Loucy (cell line): Measurements from ENCODE around the gene RNF215.

Experiments
- H2AFZ ChIP-seq: fragments of 200-600 bp; sonication (generic); 2 replicates; pipeline ENCODE4 v1.6.0; 2016; ENCODE audit warnings: antibody characterized with exemption, mild to moderate bottlenecking, low read length, moderate library complexity
- H3F3A ChIP-seq: fragments of 200-600 bp; 2 replicates; pipeline ENCODE4 v1.6.0; 2016; ENCODE audit warnings: antibody characterized with exemption, low read depth, mild to moderate bottlenecking
- H3K27me3 ChIP-seq: fragments of 200-600 bp; sonication (generic); 2 replicates; pipeline ENCODE4 v1.6.1; 2014; ENCODE audit warnings: low read length, mild to moderate bottlenecking; ENCODE audit not compliant: insufficient read depth, poor library complexity, severe bottlenecking
- H3K36me3 ChIP-seq: fragments of 200-600 bp; sonication (generic); 2 replicates; pipeline ENCODE4 v1.6.1; 2016; ENCODE audit warnings: low read length; ENCODE audit not compliant: insufficient read depth
- H3K4me1 ChIP-seq: fragments of 200-600 bp; sonication (generic); 2 replicates; pipeline ENCODE4 v1.5.1; 2014; ENCODE audit warnings: low read length, mild to moderate bottlenecking; ENCODE audit not compliant: insufficient read depth, poor library complexity, severe bottlenecking
- H3K4me2 ChIP-seq: fragments of 200-600 bp; sonication (generic); 2 replicates; pipeline ENCODE4 v1.6.0; 2014; ENCODE audit warnings: antibody characterized with exemption, low read length, low read depth, mild to moderate bottlenecking; ENCODE audit not compliant: poor library complexity, severe bottlenecking
- H3K4me3 ChIP-seq: fragments of 200-600 bp; sonication (generic); 2 replicates; pipeline ENCODE4 v1.5.1; 2014; ENCODE audit warnings: low read length, mild to moderate bottlenecking, mixed read lengths; ENCODE audit not compliant: poor library complexity, severe bottlenecking
- H3K79me2 ChIP-seq: fragments of 200-600 bp; sonication (generic); 2 replicates; pipeline ENCODE4 v1.6.1; 2014; ENCODE audit warnings: low read length; ENCODE audit not compliant: insufficient read depth
- H3K9ac ChIP-seq: fragments of 200-600 bp; sonication (generic); 2 replicates; pipeline ENCODE4 v1.6.0; 2014; ENCODE audit warnings: mild to moderate bottlenecking, low read depth, low read length, moderate library complexity; ENCODE audit not compliant: poor library complexity, severe bottlenecking
- H3K9me2 ChIP-seq: fragments of 200-600 bp; sonication (generic); replicated peaks from 2 replicates; pipeline ENCODE4 v1.6.1; 2016; ENCODE audit warnings: low read depth, low read length, mixed read lengths
- H3K9me3 ChIP-seq: fragments of 200-600 bp; sonication (generic); 2 replicates; pipeline ENCODE4 v1.6.1; 2014; ENCODE audit warnings: mild to moderate bottlenecking, antibody characterized with exemption, low read length, low read depth; ENCODE audit not compliant: insufficient read depth
- H4K20me1 ChIP-seq: fragments of 200-600 bp; sonication (generic); 2 replicates; pipeline ENCODE4 v1.6.0; 2014; ENCODE audit warnings: antibody characterized with exemption, low read length, mild to moderate bottlenecking; ENCODE audit not compliant: insufficient read depth, poor library complexity, severe bottlenecking
- EZH2phosphoT487 ChIP-seq: fragments of 200-600 bp; IDR thresholded peaks from 2 replicates; pipeline ENCODE4 v1.6.1; 2018; ENCODE audit warnings: antibody characterized with exemption, mild to moderate bottlenecking, moderate library complexity, borderline replicate concordance
- TF ChIP-seq, protein P1 (sequence below): fragments of 200-600 bp; sonication (generic); conservative IDR thresholded peaks from 2 replicates; pipeline ENCODE4 v1.5.1; 2014; ENCODE audit warnings: mild to moderate bottlenecking, antibody characterized with exemption, low read length

Gene RNF215

DNA sequence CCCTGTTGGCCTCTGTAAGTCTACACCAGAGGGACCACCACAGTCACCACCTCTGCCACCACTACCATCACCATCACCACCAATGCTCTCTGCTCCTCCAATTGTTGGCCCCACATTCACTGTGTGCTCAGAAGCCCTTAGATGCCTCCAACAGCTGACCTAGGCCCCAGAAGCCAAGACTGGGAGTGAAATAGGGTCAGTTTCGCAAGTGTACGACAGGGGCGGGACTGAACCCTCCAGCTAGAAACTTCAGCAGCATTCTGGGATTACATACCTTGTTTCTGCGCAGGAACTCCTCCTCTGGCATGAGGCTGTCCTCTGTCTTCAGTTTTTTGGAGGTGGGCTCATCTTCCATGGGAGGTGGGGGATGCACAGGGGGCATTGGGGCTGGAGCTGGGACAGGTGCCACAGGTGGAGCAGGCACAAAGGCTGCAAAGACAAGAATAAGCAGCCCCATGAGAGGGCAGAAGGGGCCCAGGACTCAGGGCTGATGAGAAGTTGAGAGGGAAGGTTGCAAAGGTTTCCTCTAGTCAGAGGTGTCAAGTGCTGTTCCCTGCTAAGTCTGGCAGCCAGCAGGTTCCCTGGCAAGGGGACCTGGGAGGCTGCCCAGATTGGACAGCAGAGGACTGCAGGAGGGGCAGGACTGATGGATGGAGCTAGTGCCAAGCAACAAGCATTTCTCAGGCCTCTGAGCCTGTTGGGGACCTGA lies 50.3 kb downstream of the RNF215 start:
- Histone ChIP-seq H4K20me1 (no peaks in the 10 kb centered on the region), H3K4me2 (no peak overlapping the region), H3K27me3 (no peaks in the 10 kb centered on the region), H3K79me2 (no peaks in the 10 kb centered on the region), H2AFZ (no peak overlapping the region), H3K9me2 (no peaks in the 10 kb centered on the region), H3K4me1 (peaks cover 7% of the 10 kb centered on the region), H3K9me3 (no peaks in the 10 kb centered on the region), H3F3A (peaks cover 7% of the 10 kb centered on the region; the same call in 1 of the 2 replicates), H3K4me3 (no peak overlapping the region), H3K36me3 (peaks cover 97% of the 10 kb centered on the region), H3K9ac (no peak overlapping the region)
- TF ChIP-seq, protein P1, sequence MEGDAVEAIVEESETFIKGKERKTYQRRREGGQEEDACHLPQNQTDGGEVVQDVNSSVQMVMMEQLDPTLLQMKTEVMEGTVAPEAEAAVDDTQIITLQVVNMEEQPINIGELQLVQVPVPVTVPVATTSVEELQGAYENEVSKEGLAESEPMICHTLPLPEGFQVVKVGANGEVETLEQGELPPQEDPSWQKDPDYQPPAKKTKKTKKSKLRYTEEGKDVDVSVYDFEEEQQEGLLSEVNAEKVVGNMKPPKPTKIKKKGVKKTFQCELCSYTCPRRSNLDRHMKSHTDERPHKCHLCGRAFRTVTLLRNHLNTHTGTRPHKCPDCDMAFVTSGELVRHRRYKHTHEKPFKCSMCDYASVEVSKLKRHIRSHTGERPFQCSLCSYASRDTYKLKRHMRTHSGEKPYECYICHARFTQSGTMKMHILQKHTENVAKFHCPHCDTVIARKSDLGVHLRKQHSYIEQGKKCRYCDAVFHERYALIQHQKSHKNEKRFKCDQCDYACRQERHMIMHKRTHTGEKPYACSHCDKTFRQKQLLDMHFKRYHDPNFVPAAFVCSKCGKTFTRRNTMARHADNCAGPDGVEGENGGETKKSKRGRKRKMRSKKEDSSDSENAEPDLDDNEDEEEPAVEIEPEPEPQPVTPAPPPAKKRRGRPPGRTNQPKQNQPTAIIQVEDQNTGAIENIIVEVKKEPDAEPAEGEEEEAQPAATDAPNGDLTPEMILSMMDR = no peak
- no peak for TF ChIP-seq EZH2phosphoT487

DNA sequence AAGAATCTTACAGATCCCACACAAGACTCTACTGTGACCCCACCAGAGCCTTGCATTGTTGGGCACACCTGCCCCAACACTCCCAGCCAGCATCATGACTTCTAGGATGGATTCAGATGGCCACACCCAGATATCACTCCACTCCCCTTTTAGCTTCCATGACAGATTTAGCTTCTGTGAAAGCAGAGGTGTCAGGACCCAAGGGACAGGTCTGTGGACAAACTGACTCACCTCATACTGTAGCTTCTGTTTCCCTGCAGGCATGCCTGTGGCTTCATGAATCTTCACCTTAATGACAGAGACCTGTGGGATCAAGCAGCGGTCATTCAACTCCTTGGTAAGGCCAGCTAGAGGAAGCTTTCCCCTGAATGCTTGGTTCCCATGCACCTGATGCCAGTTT lies 52.0 kb downstream of the RNF215 start:
- H3K79me2 ChIP-seq = no peaks in the 10 kb centered on the region
- peaks cover 7% of the 10 kb centered on the region for H3K4me1 ChIP-seq
- no peak overlapping the region for H3K4me2 ChIP-seq
- H3K9me3 ChIP-seq = no peaks in the 10 kb centered on the region
- no peaks in the 10 kb centered on the region for H4K20me1 ChIP-seq
- no peak overlapping the region for H2AFZ ChIP-seq
- TF ChIP-seq, protein P1 = no peak
- TF ChIP-seq EZH2phosphoT487 = no peak
- no peak overlapping the region for H3K9ac ChIP-seq
- H3F3A ChIP-seq = peaks cover 7% of the 10 kb centered on the region; the same call in 1 of the 2 replicates
- no peaks in the 10 kb centered on the region for H3K9me2 ChIP-seq
- no peaks in the 10 kb centered on the region for H3K27me3 ChIP-seq
- peaks cover 87% of the 10 kb centered on the region for H3K36me3 ChIP-seq
- H3K4me3 ChIP-seq = no peak overlapping the region

DNA sequence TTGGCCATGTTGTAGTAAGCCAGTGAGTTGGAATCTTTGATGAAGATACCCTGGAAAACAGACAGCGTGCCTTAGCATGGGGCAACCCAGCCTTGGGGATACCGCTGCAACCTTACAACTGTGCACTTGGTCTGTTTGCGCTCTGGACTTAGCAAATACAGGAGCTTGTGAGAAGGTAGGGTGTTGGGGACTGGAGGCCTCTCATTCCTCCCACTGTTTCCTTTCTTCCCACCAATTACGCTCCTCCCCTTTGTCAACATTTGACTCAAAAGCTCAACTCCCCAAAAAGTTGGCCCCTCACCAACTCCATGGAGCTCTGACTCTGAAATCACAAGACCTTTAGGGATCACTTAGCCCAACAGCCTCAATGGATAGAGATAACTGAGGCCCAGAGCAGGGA lies 52.6 kb downstream of the RNF215 start:
- H3K9me2 ChIP-seq = no peaks in the 10 kb centered on the region
- no peak overlapping the region for H3K4me3 ChIP-seq
- H3K36me3 ChIP-seq = peaks cover 81% of the 10 kb centered on the region
- TF ChIP-seq, protein P1 = no peak
- TF ChIP-seq EZH2phosphoT487 = no peak
- H3K4me1 ChIP-seq = peaks cover 7% of the 10 kb centered on the region
- no peaks in the 10 kb centered on the region for H4K20me1 ChIP-seq
- H2AFZ ChIP-seq = no peak overlapping the region
- no peak overlapping the region for H3K9ac ChIP-seq
- H3K9me3 ChIP-seq = no peaks in the 10 kb centered on the region
- peaks cover 7% of the 10 kb centered on the region; the same call in 1 of the 2 replicates for H3F3A ChIP-seq
- no peak overlapping the region for H3K4me2 ChIP-seq
- no peaks in the 10 kb centered on the region for H3K79me2 ChIP-seq
- no peaks in the 10 kb centered on the region for H3K27me3 ChIP-seq
